ENCODE results near the gene MET.
"Not testable (repeated sequence)": the region's sequence is repeated elsewhere in the genome, so short reads cannot be mapped to it uniquely, and the experiment has no call there.

Gene MET

DNA sequence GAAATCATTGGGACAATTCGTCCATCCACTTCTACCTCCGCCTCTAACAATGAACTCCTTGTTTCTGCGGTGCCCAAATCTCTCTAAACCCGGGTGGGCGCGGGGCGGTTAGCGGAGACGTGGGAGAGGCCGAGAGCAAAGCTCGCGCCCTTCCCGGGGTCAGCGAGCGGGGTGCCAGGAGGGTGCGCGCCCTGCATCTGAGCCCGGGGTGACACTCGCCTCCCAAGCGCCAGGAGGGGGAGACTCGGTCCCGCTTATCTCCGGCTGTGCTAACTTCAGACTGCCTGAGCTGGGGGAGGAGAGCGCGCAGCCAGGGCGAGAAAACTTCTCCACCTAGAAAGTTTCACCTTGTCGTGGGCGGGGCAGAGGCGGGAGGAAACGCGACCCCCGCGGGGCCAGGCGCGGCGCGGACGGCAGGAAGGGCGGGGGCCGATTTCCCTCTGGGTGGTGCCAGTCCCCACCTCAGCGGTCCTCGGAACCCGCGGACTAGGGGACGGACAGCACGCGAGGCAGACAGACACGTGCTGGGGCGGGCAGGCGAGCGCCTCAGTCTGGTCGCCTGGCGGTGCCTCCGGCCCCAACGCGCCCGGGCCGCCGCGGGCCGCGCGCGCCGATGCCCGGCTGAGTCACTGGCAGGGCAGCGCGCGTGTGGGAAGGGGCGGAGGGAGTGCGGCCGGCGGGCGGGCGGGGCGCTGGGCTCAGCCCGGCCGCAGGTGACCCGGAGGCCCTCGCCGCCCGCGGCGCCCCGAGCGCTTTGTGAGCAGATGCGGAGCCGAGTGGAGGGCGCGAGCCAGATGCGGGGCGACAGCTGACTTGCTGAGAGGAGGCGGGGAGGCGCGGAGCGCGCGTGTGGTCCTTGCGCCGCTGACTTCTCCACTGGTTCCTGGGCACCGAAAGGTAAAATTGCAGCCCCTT lies at the start of gene MET:
Gene MET, plus strand, starts transcription at position 516 of the 915 bp plus-strand sequence. CDS start 26,889 bp downstream, outside the sequence.
- DNase-seq, result peak; percentile 38

DNA sequence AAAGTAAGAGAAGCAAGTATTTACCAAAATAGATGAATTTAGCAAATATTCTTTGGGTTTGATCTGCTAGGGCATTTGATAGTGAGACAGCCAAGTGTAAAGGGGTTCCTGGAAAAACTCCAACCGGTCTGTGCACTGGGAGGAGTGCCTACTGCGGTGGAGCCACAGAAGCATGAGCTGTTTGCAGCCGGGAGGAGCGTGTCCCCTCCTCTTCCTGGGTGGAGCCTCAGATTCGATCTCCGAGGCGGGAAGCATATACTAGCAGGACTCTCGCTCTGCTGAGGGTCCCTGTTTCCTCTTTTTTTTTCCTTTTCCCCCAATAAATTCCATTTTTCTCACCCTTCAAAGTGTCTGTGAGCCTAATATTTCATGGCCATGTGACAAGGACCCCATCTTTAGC lies 45.1 kb upstream of the MET start:
- DNase-seq, result no peak

GRCh38 chr7:116629051-116629463 lies 42.9 kb upstream of the MET start:
- no peak for DNase-seq

GRCh38 chr7:116630357-116630756 lies 41.6 kb upstream of the MET start:
- no peak for DNase-seq

- peak; percentile 36 for DNase-seq
Observed at GRCh38 chr7:116630932-116631671, 40.9 kb upstream of the MET start.

DNA sequence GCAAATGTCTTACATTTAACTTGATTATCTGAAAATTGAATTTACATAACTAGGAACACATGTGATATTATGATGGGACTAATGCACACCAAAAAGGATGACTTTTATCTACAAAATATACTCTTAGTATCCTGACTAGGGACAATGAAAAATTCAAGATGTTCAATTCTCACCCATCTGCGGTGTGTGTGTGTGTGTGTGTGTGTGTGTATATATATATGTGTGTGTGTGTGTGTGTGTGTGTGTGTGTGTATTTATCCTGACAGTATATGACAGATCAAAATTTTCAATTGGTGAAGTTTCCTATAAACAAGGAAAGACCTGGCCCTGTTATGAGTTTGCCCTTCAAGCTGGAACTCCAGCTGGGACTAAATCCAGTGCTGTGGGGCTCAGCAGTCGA lies 40.3 kb upstream of the MET start:
- no peak for DNase-seq

DNA sequence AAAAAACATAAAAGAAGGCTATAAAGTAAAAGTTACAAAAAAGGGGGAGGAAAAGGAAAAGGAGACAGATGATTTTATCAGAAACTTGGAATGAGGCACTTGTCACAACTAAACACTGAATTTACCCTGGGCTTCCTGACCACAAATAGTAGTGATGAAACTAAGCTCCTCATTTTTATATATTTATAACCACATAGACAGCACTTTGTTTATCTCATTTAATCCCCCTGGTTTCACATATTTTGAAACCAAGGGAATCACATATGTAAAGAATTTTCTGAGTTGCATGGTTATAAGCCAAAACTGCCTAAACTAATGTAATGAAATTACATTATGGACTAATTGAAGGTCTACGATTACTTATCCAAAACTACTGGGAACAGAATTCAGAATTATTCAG lies 39.6 kb upstream of the MET start:
- DNase-seq, result no peak

DNA sequence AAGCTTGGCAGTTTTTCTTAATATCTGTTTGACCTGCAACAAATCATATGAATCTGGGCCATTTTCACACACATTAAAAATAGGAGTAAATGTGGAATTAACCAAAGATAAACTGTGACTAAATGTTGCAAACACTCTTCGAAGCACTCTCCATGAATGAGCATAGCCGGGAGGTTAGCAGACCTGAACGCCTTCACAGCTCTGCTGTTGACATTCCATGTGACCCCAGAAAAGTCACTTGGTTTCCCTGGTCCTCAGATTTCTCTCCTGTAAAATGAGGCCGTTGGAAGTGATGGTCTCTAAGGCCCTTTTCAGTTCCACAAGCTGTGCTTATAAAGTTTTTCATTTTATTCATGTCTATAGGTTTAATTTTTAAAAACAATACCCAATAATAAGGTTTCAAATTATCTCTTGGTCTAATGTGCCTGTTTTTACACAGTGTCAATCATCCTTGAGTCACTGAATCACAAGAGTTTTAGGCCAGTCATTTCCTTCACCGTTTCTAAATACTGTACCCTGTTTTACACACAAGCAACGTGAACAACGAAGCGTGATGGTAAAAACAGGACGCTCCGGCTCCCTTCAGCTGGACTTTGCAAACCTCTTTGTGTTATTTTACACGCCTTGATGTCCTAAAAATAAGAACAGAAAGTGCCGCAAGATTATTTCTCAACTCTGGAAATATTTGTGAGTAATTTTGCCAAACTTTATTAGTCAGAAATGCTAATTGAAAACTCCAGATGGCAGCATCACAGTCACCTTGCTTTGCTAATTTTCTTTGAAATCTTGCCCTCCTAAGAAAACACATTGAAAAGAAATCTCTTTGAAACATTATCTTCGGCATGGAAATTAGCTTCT lies 38.6 kb upstream of the MET start:
- peak; percentile 7 for DNase-seq

DNA sequence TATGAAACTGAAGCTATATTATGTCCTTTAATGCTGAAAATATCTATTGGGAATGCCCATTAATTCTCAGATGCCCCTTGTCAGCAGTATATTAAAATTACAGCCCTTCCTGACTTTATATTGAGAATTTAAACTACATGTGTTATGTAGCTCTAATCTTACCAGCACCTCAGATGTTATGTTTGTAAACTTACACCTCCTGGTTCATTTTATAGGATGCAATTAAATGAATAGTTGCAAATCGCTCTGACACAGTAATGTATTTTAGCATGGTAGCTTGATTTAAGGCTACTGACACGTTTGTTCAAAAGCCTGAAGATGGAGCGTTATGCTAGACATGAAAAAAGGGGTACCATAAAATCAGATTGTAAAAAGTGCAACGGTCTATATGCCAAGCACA lies 35.0 kb upstream of the MET start:
- DNase-seq, result no peak

DNA sequence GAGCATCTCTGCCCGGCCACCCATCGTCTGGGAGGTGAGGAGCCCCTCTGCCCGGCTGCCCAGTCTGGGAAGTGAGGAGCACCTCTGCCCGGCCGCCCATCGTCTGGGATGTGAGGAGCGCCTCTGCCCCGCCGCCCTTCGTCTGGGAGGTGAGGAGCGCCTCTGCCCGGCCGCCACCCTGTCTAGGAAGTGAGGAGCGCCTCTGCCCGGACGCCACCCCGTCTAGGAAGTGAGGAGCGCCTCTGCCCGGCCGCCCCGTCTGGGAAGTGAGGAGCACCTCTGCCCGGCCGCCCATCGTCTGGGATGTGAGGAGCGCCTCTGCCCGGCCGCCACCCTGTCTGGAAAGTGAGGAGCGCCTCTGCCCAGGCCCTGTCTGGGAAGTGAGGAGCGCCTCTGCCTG lies 33.4 kb upstream of the MET start:
- not testable (repeated sequence) for DNase-seq

GRCh38 chr7:116641551-116642153 lies 30.3 kb upstream of the MET start:
- no peak for DNase-seq

DNA sequence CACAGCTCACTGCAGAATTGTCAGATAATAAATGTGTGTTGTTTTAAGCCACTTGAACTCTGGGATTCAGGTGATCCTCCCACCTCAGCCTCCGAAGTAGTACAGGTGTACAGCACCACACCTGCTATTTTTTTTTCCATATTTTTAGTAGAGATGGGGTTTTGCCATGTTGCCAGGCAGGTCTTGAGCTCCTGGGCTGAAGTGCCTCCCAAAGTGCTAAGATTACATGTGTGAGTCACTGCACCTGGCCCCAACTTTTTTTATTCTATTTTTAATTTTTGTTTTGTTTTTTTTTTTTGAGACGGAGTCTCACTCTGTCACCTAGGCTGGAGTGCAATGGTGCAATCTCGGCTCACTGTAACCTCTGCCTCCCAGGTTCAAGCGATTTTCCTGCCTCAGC lies 28.8 kb upstream of the MET start:
- not testable (repeated sequence) for DNase-seq

DNA sequence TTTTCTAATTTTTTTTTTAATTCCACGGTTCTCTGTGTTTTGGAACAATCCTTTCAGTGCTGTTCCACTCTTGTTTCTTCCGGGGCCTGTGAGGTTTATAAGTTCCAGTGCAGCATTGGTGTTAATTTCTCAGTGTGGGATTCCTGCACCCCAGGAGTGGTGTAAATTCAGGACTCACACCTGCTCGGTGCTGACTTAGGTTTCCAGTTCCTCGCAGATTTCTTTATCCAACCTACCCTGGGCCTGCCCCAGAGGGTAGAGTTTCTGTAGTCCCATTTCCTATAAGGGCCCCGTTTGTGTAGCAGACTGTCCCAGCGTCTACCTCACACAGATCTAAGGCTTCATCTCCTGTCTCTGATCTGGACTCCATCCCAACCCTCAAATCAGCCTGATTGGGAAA lies 27.4 kb upstream of the MET start:
- no peak for DNase-seq

GRCh38 chr7:116647290-116647689 lies 24.7 kb upstream of the MET start:
- DNase-seq, result no peak

DNA sequence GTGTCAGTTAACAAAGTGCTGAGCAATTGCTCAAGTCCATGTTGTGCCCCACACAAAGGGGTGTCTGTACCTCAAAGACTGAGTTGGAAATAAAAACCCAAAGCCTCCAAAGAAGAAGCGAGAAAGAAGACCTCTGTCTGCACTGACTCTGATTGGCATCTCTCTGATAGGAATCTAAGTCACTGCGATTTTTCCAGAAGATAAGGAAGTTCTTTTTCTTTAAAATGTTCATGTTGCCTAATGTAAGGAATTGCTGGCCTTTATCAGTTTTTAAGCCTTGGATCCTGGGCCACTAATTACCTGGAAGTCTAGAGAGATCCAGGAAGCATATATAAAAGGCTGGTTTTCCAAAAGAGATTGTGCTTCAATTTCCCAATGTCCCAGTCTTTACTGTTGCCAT lies 24.1 kb upstream of the MET start:
- no peak for DNase-seq

- DNase-seq, result no peak
Observed at GRCh38 chr7:116650436-116650835, 21.6 kb upstream of the MET start.

DNA sequence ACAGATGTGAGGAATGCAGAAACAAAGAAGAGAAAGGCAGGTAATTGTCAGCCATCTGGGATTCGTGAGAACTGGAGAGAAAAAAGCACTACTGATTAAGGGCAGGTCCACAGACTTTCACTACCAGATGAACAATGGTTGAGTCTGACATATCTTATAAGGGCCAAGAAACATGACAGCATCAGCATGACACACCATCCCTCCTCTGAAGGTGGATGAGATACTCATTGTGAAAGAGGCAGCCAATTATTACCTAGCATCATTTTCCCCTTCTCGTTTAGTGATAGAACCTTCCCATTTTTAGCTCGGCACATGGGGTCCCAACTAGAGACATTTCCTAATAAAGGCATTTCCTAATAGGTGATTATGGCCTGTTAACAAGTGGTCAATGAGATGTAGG lies 19.2 kb upstream of the MET start:
- DNase-seq, result no peak

GRCh38 chr7:116653204-116653603 lies 18.8 kb upstream of the MET start:
- no peak for DNase-seq

DNA sequence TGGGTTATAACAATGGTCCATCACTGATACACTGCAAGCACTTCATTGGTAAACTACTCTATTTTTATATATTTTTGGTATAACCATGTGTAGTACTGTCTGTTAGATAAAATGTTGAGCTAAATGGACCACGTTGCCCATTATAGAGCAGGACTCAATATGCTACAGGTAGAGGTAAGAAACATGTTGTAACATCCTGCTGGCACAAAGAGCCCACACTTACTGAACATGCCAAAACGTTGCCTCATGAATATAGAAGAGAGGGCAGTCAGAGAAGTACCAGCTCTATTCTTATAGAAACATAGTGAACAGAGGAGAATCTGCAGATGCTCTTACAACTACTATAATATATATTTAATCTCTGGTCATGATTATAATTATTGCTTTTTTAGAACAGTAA lies 18.4 kb upstream of the MET start:
- DNase-seq, result no peak

DNA sequence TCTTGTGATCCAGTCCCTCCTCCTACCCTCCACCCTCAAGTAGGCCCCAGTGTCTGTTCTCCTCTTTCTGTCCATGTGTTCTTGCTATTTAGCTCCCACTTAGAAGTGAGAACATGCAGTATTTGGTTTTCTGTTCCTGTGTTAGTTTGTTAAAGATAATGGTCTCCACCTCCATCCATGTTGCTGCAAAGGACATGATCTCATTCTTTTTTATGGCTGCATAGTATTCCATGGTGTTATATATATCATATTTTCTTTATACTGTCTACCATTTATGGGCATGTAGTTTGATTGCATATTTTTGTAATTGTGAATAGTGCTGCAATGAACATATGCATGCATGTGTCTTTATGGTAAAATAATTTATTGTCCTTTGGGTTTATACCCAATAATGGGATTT lies 12.7 kb upstream of the MET start:
- DNase-seq, result not testable (repeated sequence)

GRCh38 chr7:116661865-116662264 lies 10.1 kb upstream of the MET start:
- no peak for DNase-seq

GRCh38 chr7:116663744-116664143 lies 8.3 kb upstream of the MET start:
- no peak for DNase-seq
